Middle frontal gyrus (tissue), 1 donor: Measurements from ENCODE around the gene AIM2.
"Not testable (repeated sequence)": the region's sequence is repeated elsewhere in the genome, so short reads cannot be mapped to it uniquely, and the experiment has no call there.

Source experiments
- DNase-seq: peaks from one replicate; pipeline ENCODE4 v3.0.0-alpha.2; 2015; ENCODE audit warnings: low spot score; ENCODE audit errors: extremely low spot score

The AIM2 gene

DNA sequence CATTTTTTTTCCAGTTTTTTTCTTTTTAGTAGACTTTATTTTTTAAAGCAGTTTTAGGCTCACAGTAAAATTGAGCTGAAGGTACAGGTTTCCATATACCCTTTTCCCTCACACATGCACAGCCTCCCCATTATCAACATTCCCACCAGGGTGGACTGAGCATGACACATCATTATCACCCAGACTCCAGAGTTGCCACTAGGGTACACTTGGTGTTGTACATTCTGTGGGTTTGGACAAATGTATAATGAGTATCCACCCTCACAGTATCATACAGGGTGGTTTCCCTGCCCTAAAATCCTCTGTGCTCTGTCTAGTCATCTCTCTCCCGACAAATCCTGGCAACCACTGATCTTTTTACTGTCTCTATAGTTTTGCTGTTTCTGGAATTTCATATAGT, 3.0 kb upstream of the AIM2 start:
- no peak for DNase-seq

DNA sequence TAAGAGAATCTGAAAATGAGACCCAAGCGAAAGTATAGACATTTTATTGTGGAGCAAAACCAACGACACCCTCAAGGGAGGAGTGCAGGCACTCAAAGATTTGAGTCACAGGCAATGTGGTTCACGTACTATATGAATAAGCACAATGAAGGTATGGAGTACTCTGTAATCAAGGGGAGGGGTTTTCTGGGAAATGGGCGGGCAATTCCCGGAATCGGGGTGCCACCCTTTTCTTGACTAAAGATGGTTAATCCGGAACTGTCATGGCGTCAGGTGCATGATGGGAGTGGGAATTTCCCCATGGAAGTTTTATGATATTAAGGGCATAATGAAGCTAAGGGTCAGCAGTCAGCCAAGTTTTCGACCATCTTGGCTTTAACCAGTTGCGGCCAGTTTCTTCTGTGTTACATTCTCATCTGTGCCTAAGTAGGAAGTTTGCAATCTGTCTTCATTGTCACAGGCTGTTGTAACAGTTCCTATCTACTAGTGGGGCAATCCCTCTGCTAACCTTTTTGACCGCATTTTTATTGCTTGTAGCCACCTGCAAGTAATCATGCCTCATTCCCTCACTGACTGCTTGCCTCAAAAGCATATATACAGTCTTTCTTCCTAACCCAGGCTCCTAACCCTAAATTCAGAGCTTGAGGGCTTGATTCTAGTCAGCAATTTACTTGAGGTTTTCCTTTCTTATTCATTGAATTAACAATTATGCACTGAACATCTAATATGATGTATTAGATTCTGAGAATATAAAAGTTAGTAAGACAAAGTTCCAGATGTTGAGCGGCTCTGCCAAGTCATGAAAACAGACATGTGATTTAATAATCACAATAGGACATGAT, 775 bp upstream of the AIM2 start:
- DNase-seq = no peak

DNA sequence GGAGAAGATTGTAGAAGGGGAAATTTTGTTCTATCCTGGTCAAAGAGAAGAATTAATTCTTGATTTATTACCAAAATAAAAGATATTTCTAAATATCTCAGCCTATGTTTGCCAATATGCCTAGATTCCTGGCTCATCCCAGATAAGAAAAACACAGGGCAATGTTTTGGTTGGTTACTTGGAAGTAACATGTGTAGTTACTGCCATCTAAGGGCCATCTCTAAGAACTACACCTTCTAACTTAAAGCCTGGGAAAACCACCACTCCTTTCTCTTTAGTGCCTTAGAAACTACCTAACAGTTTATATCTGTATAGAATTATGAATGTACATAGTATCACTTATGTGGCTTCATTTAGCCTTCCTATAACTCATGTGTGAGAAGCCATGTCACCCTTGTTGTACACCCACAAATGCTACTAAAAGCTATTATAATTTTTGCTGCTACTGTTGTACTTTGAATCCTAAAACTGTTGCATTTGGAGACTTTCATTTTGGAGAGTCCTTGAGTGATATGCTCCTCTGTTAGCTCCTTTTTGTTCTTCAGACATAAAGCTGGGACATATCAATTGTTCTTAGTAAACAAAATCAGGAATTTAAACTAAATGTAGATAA, 4.5 kb downstream of the AIM2 start:
- peak; percentile 56 for DNase-seq

DNA sequence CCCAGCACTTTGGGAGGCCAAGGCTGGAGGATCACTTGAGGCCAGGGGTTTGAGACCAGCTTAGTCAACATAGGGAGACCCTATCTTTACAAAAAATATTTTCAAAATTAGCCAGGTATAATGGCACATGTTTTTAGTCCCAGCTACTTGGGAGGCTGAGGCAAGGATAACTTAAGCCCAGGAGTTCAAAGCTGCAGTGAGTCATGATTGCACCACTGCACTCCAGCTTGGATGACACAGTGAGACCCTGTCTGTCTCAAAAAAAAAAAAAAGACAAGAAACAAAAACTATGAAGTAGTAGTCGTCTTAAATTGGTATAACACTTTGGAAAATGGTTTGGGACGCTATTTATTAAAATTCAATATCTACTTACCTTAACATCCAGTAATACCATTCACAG, 7.7 kb downstream of the AIM2 start:
- no peak for DNase-seq

DNA sequence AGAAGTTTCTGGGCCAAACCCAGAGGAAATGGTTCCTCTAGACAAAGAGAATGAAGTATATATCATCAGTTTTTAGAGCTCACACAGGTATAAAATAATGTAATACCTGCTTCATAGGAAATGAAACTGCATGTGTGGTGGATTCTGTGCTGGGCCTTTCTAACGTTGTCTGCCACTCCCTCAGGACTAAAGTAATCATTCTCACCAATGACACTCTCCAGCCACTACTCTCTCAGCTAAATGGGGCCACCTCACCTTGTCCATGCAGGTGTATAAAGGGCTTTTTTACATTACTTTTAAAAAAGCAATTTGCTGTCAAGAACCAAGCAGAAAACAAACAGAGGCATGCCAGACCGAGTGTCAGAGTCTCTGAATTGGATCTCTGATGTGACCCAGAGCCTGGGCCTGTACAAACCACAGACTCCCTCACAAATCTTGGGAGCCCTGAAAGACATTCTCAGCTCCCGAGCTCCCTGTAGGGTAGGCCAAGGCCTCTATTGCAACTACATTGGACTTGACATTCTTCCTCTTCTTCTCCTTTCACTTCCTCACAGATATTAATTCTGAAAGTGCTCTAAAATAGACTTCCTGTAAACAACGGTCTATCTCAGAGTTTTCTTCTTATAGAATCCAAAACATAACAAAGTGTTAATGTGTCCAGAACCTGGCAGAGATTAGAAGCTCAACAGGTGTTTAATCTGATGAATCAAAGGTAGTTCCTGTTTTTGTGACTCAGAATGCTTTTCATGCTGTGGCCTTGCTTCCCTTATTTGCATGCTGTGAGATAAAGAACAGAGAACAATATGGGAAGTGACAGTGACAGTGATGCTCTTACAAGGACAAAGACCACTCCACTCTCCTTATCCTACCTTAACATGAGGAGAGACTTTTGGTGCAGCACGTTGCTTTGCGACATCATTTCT, 8.6 kb downstream of the AIM2 start:
- DNase-seq = no peak

DNA sequence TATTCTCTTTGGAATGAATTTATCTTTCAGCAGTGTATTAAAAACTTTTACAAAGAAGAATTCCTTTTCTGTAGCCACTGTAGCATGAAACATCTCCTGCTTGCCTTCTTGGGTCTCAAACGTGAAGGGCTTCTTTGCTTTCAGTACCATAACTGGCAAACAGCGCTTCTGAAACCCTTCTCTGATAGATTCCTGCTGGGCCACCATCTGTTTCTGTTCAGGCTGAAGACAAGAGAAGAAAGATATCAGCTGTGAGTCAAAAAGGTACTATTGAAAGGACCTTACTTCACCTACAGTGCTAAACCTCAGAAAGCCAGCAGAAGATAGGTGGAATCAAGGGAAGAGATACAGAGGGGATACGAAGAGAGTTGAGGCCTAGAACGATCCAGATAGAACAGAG, 10.5 kb downstream of the AIM2 start:
- DNase-seq = no peak

DNA sequence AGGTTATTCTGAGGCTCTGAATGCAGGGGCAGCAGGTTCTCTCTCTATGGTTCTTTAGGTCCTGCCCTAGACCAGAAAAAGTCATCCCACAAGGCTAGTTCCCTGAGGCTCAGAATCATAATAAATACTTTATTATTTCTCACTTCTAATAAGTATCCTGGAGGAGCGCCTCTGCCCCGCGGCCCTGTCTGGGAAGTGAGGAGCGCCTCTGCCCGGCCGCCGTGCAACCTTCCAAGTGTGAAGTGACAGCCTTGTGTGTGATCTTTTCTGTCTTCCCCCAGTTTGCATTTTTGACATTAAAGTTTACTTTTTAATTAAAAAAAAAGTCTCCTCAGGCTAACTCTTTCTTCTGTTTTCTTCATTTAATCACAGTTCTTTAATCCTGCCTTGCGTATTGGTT, 11.5 kb downstream of the AIM2 start:
- no peak for DNase-seq

DNA sequence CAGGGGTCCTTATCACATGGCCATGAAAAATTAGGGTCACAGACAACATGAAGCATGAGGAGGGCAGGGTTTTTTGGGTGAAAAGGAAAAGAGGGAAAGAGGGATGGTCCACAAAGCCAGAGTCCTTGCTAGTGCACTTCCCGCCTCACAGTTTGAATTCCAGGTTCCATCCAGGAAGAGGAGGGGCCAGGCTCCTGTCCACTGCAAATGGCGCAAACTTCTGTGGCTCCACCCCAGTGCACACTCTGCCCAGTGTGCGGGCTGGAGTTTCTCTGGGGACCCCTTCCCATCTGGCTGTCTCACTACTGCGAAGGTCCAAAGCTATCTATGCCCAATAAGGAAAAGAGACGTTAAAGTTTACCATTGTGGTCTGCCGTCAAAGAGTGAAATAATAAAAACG, 17.8 kb downstream of the AIM2 start:
- no peak for DNase-seq

DNA sequence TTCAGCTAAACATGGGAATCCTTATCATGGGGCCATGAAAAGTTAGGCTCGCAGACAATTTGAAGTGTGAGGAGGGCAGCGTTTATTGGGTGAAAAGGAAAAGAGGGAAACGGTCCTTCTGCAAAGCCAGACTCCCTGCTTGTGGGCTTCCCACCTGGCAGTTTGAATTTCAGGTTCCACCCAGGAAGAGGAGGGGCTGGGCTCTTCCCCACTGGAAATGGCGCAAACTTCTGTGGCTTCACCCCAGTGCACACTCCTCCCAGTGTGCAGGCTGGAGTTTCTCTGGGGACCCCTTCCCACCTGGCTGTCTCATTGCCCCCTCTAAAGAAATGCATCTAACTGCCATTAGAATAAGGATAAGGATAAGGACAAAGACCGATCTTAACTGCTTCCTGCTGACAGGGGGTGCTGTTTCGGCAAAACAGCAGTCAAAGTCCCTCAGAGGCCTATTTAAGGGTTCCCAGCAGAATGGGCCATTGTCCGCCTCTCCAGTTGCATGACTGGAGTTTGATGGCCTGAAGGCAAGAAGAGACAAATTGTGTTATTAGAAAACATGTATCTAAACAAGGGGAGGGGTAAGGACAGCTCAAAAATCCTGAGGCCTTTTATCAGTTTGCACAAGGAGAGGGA, 20.4 kb downstream of the AIM2 start:
- no peak for DNase-seq

DNA sequence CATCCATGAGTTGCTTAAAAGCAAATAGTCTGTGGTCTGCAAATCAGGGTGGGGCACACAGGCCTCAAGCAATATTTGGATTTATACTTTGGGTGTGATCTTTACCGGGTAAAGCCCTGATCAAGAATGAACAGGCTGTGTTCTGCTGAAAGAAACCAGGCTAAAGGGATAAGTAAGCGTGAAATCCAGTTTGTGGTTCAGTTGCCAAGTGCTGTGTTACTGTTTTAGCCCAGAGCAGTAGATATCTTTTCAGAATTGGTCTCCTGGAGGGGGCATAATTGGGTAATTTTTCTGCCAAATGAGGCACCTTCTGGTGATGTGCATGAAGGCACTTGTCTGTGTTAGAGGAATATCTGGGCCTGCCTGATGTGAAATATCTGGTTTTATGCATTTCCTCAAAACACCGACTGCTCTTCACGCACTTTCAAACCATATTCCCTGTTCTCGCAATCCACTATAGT, 21.4 kb downstream of the AIM2 start:
- DNase-seq = no peak

DNA sequence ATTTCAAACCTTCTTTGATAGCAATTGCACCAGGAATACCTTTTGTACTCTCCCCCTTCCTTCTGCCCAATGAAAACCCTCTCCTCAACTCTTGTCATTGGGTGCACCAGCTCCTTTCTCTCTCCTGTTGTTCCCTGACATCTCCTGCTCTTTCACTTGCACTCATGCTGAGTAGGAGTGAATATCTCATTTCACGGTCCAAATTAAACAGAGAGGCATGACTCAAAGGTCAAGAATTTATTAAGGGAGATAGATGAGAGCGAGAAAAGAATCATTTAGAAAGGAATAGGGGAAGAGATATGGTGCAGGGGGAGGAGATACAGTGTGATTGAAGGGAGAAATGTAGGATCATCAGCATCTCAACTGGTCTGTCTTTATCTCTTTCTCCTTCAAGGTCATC, 22.1 kb downstream of the AIM2 start:
- no peak for DNase-seq

DNA sequence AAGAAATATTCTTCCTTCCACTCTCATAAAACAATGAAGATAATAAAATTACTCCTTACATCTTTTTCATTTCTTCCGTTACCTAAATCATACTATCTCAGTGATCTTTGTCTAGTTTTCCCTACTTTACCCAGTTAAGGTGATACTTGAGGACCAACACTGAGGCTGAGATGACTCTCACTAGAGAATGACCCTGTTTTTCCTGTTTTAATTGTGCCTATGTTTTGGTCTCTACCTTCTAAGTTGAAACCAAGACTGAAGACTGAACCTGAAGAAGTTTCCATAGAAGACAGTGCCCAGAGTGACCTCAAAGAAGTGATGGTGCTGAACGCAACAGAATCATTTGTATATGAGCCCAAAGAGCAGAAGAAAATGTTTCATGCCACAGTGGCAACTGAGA, 25.1 kb downstream of the AIM2 start:
- DNase-seq = no peak

DNA sequence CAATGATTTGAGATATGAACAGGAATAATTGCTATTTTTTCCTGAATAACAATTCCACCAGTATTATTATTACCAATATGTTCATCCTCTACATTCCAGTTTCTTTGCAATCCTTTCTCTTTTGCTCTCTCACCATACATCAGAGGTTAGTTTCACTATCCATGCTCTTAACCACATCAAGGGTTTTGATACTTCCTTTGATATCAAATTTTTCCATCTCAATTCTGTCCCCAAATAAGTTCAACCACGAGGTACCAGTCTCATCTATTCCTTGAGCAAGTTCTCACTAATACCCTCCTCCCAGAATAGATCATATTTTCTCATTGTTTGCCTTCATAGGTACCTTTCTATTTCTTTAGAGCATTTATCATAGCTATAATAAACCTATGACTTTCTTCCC, 30.1 kb downstream of the AIM2 start:
- not testable (repeated sequence) for DNase-seq

DNA sequence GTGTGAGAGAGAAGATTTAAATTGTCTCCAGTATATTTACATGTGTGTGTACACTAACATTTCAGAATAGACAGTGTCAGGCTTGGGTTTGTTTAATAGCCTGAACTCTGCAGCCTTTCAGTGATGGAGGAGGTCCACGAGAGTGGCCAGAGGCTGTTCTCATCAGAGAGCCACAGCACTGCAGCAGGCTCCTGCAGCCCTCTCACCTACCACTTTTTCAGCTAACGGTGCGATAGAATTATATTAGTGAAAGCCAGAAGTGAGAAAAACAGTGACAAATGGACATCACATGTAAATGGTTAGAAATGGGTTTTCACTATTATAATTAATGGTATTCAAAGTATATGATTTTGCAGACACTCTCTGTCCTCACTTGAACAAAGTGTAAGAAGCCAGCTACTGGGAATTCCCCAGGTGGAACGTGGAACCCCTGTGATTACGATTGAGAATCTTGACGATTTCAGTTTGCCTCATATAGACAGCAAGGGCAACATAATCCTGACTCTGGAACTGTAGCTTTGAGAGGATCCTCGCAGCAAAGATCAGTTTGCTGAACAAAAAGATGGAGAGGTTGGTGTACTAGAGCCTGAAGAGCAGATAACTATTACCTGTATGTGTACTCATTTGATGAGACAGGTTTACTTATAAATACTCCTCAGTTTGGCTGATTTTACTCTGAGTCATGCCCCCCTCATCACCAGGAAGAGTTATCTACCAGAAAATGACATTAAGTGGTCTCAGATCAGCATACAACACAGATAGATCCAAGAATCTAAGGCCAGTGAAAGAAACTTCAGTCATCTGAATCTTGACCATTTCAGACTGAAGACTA, 35.5 kb downstream of the AIM2 start:
- DNase-seq = no peak

DNA sequence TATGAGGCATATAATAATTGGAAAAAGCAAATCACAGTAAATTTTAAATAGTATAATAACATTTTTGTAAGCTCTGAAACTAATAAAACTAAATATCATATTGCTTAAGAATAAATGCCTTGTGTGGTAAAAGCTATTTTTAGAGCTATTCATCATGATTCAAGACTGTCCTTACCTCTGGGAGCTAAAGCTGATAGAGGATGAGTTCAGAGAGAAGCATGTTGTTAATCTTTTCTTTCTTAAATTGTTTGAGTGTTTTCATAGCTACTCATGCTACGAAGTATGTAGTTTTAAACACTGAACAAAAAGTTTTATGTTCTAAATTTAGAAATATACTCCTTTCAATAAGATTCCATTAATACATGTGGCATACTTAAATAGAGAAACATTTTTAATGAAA, 36.4 kb downstream of the AIM2 start:
- no peak for DNase-seq

DNA sequence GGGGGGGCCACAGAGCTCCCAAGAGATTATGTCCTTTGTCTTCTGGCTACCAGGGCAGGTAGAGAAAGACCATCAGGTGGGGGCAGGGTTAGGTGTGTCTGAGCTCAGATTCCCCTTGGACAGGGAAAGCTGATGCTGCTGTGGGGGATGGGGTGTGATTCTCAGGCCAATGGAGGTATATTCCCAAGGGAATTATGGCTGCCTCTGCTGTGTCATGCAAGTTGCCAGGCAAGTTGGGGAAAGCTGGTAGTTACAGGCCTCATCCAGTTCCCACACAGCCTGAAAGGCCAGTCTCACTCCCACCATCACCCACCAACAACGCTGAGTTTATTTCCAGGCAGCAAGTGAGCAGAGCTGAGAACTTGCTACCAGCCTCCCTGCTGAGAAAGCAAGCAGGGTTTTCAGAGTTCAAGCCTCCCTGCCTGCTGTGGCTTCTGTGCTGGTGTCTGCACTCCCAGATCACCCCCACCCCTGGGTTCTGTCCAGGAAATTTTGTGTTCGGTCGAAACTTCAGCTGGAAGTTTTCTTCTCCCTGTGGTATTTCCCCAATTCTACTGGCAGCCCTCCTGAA, 45.6 kb downstream of the AIM2 start:
- no peak for DNase-seq

DNA sequence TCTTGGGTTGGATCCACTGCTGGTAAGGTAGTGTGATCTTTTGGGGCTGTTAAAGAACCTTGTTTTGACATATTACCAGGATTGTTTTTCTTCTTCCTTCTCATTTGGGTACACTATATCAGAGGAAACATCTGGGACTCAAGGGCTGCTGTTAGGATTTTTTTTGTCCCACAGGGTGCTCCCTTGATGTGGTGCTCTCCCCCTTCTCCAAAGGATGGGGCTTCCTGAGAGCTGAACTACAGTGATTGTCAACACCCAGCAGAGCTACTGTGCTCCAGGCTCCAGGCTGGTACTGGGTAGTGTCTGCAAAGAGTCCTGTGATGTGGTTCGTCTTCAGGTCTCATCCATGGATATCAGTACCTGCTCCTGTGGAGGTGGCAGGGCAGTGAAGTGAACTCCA, 46.3 kb downstream of the AIM2 start:
- DNase-seq = no peak

DNA sequence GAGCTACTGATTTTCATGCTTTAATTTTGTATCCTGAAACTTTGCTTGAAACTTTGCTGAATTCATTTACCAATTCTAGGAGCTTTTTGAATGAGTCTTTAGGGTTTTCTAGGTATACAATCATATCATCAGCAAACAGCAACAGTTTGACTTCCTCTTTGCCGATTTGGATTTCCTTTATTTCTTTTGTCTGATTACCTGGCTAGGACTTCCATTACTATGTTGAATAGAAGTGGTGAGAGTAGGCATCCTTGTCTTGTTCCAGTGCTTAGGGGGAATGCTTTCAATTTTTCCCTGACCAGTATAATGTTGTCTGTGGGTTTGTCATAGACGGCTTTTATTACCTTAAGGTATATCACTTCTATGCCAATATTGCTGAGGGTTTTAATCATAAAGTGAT, 49.7 kb downstream of the AIM2 start:
- DNase-seq = not testable (repeated sequence)

DNA sequence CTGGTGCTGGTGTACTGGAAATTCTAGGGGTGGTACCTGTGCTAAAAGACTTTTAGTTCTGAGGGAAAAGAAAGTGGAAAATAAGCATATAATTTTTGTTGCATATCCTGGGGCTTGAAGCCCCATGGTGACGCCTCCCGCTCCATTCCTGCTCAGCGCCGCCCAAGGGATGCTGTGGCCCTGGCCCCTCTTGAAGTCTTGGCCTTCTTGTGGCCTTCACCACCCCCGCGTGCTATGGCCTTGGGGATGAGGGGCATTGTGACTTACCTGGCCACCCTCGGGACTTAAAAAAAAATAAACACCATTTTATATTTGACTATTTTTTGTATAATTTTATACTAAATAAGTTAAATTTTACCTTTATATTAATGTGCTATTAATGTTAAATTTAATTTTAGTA, 51.5 kb downstream of the AIM2 start:
- DNase-seq = no peak

DNA sequence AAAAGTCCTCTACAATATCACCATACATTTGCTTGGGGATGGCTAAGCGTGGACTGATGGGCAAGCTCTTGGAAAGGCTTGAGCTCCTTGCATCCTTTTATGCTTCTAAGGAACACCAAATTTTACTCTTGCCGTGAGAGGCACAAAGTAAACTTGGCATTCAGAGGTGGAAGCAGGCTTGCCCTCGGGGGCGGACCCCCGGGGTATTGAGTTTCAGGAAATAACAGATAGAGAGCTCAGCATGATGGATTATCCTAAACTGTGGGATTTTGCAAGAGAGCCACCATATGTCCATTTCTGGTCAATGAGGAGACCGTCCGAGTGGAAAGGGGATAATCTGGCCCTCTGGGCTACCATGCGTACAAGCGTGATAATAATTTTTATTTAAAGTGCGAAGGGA, 52.8 kb downstream of the AIM2 start:
- no peak for DNase-seq
